GM20431 (cell line): ENCODE results near the gene SUSD4.
"Not testable (repeated sequence)": the region's sequence is repeated elsewhere in the genome, so short reads cannot be mapped to it uniquely, and the experiment has no call there.

Source experiments
- in situ Hi-C: fragments of 300-500 bp; cut with MseI, MboI; formaldehyde crosslinking; loops from one replicate; pipeline ENCODE4 v1.15.0; 2020; ENCODE audit warnings: low sequenced_read_pairs; ENCODE audit not compliant: unreplicated experiment

Gene SUSD4

DNA sequence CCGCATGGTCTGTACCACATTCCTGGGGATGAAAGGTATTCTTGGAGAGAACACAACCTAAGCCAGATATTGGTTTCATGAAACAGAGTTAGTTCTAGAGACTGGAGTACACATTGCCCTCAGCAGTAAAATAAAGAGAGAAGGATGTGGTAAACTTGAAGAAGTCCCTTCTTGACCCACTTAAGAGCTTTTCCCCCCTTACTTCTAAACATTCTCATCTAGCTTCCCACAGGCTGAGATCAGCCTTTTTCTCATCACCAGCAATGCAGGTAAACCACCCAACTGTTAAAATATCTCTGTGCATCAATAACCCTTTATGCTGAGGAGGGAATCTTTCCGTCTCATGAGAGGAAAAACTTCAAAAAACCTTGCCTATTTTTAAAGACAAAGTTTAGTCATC is 62.6 kb downstream of the SUSD4 start:
- in situ Hi-C loops, result no loop called here

DNA sequence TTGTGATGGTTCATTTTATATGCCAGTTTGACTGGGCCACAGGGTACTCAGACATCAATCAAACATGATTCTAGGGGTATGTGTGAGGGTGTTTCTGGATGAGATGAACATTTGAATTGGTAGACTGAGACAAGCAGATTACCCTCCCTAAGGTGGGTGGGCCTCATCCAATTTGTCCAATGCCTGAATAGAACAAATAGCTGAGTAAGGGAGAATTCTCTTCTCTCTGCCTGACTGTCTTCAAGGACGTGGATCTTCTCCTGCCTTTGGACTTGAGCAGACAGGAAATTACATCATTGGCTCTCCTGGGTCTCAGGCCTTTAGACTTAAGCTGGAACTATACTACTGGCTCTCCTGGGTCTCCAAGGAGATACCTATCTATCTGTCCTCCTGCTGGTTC is 64.4 kb downstream of the SUSD4 start:
- in situ Hi-C loops, result no loop called here

DNA sequence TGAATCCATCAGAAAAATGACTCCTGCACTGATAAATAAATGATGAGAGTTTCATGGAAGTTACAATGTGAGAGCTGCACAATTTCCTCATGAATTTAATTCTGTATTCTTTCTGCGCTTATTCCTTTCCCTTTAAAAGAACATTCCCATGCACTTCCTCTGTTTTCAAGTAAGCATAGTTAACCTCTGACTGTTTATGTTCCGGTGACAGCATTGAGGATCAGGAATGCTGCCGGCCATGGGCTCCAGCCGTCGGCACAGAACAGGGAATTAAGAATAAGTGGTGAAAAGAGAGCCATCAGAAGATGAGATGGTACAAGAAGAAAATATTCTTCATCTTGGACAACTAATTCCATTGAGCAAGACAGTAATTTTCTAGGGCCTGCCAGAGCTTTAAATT is 65.3 kb downstream of the SUSD4 start:
- in situ Hi-C loops, result no loop called here

DNA sequence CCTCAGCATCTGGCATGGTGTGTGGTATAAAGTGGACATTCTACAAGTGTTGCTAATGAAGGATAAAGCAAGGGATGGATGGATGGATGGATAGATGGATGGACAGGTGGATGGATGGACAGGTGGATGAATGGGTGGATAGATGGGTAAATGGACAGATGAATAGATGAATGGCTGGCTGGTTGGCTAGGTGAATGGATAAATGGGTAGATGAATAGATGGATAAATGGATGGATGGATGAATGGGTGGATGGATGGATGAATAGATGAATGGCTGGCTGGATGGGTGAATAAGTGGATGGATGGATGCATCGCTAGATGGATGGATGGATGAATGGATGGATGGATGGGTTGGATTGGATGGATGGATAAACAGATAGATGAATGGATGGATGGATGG is 66.2 kb downstream of the SUSD4 start:
- in situ Hi-C loops, result no loop called here

DNA sequence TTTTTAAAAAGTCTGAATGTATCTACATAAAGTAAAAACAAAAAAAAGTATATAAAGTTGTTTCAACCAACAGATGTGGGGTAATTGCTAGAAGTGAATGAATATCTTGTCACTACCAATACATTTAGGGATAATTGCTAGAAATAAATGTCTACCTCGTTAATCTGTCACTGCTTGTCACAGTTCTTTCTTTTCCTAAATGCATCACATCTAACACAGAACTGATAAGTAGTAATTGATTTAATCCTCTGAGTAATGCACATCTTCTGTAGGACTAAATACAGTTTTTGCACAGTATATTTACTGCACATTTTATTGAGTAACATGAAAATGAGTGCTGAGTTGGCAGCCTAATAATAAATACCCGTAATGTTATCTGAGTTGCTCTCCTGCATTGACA is 72.2 kb downstream of the SUSD4 start:
- in situ Hi-C loops, result no loop called here

DNA sequence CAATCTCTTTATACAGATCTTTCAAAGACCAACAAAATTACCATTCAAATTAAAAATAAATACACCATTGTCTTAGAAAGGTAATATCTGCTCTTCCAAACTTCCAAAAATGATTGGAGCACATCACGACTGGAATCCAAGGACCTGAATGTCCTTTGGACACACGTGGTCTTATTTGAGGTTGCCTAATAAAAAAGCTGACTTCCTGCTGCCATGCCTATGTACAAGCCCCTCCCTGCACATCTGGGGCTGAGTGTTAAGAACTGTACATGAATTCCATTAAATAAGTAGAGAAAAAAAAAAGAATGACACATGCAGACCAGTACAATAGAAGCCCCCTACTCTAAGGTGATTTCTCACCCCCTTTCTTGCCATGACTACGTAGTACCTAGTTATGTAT is 73.6 kb downstream of the SUSD4 start:
- in situ Hi-C loops, result no loop called here

DNA sequence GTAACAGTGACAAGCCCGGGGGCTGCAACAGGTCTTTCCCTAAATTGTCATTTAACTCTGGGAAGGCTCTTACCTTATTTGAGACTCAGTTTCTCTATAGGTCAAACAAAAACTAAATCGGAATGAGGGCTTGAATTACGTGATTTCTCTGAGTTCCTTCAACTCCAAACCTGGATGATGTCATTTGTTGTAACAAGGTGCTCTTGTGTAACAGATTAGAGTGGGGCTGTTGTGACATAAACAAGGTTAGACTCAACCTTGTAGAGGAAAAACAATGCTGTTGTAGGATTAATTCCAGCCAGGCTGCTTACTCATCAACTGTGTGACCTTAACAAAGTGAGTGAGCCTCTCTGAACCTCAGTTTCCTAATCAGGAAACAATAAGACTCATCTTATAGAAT is 74.4 kb downstream of the SUSD4 start:
- in situ Hi-C loops, result no loop called here

DNA sequence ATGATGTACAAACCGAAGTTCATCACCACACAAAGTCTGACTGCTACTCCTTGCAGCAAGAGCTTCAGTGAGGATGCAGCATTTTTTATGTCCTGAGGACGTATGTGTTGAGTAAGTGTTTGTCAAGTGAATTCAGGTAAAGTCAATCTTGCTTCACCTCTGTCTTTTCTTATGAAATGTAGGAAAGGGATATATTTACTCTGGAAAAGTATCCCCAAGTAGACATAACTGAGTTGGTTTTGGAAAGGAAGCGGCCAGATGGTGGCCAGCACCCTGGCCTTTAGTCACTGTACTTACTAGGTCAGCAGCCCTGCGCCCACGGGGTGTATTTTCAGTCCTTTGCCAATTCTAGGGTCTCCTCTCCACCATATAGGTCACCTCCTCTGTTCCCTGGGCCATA is 75.2 kb downstream of the SUSD4 start:
- in situ Hi-C loops, result no loop called here

DNA sequence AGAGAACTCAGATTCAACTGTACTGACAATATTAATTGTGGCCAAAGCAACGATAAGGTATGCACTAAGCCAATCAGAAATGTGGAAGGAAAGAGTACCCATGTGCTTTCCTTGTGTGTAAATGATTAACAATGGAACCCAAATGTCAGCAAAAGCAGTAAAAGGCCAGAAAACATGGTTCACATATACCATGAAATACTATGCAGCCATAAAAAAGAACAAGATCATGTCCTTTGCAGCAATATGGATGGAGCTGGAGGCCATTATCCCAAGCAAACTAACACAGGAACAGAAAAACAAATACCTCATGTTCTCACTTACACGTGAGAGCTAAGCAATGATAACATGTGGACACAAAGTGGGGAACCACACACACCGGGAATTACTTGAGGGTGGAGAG is 78.5 kb downstream of the SUSD4 start:
- in situ Hi-C loops, result no loop called here

DNA sequence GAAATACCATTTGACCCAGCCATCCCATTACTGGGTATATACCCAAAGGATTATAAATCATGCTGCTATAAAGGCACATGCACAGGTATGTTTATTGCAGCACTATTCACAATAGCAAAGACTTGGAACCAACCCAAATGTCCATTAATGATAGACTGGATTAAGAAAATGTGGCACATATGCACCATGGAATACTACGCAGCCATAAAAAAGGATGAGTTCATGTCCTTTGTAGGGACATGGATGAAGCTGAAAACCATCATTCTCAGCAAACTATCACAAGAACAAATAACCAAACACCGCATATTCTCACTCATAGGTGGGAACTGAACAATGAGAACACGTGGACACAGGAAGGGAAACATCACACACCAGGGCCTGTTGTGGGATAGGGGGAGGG is 80.3 kb downstream of the SUSD4 start:
- in situ Hi-C loops, result not testable (repeated sequence)

DNA sequence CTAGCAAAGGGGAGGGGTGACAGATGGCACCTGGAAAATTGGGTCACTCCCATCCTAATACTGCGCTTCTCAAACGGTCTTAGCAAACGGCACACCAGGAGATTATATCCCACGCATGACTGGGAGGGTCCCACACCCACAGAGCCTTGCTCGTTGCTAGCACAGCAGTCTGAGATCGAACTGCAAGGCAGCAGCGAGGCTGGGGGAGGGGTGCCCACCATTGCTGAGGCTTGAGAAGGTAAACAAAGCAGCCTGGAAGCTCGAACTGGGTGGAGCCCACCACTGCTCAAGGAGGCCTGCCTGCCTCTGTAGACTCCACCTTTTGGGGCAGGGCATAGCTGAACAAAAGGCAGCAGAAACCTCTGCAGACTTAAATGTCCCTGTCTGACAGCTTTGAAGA is 85.7 kb downstream of the SUSD4 start:
- in situ Hi-C loops, result not testable (repeated sequence)

DNA sequence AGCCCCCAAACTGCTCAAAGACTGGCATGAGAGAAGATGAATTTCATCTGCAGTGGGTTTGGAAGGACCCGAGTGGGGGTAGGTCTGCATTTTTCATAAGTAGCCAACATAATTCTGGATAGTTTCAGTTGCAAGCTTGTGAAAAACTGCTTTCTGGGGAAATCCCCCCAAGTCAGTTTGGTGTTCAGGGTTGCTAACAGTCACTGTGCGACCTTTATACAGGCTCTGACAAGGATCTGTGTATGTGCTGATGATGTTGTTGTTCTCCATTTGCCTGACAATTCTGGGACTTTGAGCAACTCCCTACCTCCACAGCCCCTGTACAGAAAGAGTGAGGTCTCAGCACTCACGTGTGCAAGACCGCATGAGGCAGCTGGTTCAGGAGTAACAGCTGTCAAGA is 87.9 kb downstream of the SUSD4 start:
- in situ Hi-C loops, result no loop called here

DNA sequence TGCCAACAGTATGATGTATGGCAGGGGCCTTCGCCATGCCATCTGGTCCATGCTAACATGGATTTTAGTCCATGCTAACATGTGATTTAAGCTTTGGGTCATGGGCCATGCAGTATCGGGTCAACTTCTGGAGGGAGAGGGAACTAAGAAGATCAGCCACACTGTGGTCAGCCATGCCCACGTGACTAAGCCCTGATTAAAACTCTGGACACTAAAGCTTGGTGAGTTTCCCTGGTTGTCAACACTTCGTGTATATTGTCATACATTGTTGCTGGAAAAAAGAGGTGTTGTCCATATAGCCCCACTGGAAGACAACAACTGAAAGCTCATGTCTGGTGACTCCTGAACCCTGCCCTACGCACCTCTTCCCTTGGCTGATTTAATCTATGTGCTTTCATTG is 90.5 kb downstream of the SUSD4 start:
- in situ Hi-C loops, result no loop called here

DNA sequence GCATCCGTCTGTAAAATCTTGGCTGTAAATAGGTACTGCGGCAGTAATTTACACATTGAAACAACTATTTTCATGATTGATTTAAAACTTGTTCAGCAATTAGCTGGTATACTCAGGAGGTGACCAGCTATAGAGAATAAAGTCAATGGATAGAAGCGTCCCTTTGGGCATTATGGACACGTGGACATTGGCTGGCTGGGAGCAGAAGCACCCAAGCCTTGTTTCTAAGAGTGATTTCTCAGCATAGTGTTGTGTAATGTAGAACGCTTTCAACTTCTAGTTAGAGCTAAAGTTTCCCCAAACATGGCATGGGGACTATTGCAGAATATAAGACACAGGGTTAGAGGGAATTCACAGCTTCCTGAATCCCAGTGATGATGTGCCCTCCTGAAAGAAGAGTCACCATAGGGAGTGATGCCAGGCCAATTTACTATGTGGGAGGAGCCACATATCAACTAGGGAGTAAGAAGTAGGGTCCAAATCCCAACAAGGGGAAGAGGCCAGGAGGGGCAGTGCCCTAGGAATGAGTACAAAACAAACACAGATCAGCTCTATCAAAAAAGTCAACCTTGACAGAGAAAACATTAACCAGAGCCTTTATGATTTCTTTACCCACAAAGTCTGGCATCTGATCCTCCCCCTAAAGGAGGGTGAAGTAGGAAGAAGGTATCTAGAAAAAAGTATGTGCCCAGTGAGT is 92.7 kb downstream of the SUSD4 start:
- in situ Hi-C loops, result no loop called here

DNA sequence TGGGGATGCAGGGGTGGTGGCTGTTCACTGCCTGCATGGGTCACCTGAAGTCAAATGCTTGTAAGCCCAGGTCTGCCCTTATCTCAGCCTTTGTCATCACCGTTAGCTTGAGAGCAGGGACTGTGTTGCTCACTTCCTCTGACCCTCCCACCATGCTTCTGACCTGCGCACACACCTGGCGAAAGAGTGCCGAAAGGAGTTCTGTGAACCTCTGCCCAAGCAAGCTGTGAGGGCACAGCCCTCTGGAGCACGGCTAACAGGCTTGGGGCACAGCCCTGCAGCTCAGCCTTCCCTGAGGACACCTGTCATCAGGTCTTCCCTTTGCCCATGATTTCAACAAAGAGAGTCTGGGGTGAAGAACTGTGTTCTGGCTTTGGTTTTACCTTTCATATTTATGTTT is 93.8 kb downstream of the SUSD4 start:
- in situ Hi-C loops, result no loop called here

DNA sequence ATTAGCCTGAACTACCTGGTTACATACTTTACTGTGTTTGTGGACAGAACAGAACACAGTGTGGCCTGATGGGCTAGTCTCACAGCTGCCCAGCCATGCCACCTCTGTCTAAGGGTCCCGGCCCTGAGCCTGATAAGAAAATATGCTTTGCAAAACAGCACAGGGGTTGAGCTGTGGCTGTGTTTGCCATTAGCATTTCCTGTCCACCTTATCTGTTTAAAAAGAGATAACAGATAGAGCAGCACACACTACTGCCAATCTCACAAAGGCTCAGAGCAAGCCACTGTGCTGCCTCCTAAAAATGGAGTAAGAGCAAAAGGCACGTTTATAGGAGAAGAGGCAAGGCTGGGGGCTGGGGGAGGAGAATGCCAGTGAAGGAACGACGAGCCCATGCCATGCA is 95.0 kb downstream of the SUSD4 start:
- in situ Hi-C loops, result no loop called here

DNA sequence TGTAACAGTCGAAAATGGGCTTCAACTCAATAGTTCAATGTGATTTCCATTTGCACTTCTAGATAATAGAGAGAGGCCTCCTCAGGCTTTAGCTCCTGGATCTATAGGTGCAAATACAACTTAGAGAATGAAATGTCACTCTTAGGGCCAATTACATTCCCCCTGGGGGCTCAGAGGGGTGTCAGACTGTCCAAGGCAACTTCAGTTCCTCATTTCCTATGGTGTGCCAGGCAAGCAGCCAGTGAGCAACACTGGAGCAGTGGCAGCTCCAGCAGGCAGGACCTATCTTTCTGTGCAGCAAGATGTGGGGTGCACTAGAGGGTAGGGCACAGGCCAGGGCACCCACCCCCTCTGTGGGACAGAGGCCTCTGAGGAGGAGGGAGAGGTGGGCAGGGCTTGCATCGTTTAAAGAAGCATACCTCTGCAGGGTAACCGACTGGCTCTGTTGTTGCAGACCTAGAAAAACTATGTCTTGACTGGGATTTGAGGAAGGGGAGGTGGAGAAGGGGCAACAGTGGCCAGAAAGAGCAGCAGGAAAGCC is 97.3 kb downstream of the SUSD4 start:
- in situ Hi-C loops, result no loop called here

DNA sequence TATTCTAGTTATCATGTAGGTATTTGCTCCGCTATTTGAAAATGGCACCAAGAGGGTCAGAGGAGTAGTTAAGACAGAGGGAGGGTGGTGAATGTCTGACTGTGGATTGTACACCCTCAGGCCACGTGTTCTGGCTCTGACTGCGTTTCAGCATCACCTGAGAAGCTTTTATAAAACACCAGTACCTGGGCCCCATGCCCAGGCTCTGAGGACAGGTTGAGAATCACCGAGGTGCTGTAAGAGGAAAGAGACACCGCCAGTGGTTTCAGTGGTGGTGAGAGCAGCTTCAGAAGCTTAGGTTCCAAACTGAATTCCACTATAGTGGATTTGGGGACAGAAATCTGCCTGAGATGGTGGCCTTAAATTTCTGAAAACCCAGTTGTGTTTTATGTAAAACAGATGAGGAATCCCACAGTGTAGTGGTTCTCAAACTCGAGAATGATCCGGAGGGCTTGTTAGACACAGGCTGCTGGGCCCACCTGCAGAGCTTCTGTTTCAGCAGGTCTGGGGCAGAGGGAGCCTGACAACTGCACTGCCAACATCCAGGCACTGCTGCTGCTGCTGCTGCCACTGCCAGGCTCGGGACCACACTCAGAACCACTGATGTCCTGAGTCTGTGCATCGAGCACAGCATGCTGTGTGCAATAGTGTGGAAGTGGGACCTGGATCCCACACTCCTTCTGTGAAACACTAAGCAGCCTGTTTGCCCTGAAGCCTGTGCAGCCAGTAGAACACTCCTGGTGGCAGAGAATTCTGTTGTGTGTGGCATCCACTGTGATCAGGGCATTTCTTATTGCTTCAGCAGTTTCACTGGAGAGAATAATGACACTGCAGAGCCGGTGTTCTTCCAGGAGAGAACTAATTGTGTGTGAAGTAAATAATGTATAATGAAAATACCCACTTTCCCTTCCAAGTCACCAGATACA is 98.7 kb downstream of the SUSD4 start:
- in situ Hi-C loops, result no loop called here

DNA sequence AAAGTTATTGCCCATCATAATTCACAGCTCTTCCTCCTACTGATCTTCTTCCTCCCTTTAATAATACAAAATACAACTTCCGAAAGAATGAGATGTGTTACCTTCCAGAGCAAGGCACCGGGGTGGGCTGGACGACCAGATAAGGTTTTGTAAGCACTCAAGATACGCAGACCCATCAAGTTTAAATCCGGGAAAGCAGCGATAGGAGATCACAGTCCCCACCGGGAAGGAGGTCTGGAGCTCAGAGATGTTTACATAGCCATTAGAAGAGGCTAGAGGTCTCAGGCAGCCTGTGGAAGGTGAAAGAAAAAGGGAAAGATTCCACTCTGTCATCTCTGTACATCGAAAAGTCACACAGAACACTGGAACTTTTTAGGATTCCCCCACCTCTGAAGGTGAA is 99.4 kb downstream of the SUSD4 start:
- in situ Hi-C loops, result no loop called here

DNA sequence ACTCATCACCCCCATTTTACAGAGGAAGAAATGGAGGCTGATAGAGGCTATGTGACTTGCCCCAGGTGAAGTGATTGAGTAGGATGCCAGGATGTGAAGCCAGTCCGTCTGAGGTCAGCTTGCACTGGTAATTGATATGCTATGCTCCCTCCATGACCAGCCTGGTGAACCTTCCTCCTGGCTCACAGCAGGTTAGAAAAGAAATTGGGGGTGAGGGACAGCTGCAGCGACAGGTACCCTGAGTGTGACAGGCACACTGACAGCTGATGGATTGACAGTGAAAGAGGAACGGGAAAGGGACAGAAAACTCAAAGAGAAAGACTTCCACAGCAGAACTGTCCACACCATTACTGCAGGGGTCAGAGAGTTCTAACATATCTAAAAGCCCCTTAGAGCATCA is 102.1 kb downstream of the SUSD4 start:
- in situ Hi-C loops, result no loop called here

DNA sequence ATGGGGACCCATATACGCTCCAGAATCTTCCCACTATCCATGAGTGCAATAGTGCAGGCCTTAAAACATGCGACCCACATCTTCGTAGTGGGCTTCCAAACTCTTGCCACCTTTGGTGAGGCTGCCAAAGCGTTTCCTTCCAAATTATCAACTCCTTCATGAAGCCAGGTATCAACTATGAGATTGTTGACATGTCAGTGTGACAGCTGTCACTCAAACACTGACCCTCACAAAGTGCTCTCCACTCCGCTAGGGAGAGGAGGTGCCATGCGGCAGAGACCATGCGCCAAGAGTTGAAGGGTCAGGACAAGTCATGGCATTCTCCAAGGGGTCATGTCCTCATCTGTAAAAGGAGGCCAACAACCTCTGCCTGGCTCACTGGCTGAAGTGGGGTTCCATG is 103.3 kb downstream of the SUSD4 start:
- in situ Hi-C loops, result no loop called here
